PC-9 (cell line): ENCODE results near the gene PLEKHG5. TPM values are rescaled to one million over a fixed set of nuclear protein-coding genes. Genes with fewer than 3 reads are reported as not detected.
A peak's percentile ranks its signal among the peaks of the same experiment; 100 is the strongest.

Experiments used
- BruUV-seq: library from RNA; stranded (reverse); fragments of 400-500 nt; replicated peaks from 2 replicates; lab custom pipeline; 2021; lab: Mats Ljungman, UMichigan
- CTCF ChIA-PET: fragments of 300-600 bp; sonication (Branson Sonifier 250); formaldehyde crosslinking; loops from one replicate; lab custom pipeline; 2022; ENCODE audit warnings: antibody characterized with exemption; lab: Charles Lee
- POLR2A ChIA-PET: fragments of 300-600 bp; sonication (Branson Sonifier 250); formaldehyde crosslinking; loops from one replicate; lab custom pipeline; 2022; ENCODE audit warnings: antibody characterized with exemption; ENCODE audit not compliant: unreplicated experiment; lab: Charles Lee
- DNase-seq, 2 experiments: peaks; one replicate each; pipeline versions ENCODE4 v3.0.0 to v3.0.0-alpha.2; 2015 to 2022; ENCODE audit warnings: mixed read lengths in 1 of 2
- H2AFZ ChIP-seq: fragments of 200-600 bp; sonication (generic); 2 replicates; pipeline ENCODE4 v1.8.1; 2017; ENCODE audit warnings: antibody characterized with exemption
- H3F3A ChIP-seq: fragments of 200-600 bp; sonication (generic); 2 replicates; pipeline ENCODE4 v1.8.1; 2017; ENCODE audit warnings: antibody characterized with exemption, mild to moderate bottlenecking, low read depth; ENCODE audit not compliant: insufficient read depth
- H3K27ac ChIP-seq: fragments of 200-600 bp; sonication (generic); 2 replicates; pipeline ENCODE4 v1.6.1; 2016; ENCODE audit warnings: mixed run types
- H3K27me3 ChIP-seq: fragments of 200-600 bp; sonication (generic); 2 replicates; pipeline ENCODE4 v1.6.1; 2016; ENCODE audit warnings: low read depth, mixed run types; ENCODE audit not compliant: insufficient read depth
- H3K36me3 ChIP-seq: fragments of 200-600 bp; sonication (generic); 2 replicates; pipeline ENCODE4 v1.6.1; 2016; ENCODE audit warnings: low read depth, mixed run types
- H3K4me1 ChIP-seq: fragments of 200-600 bp; sonication (generic); replicated peaks from 2 replicates; pipeline ENCODE4 v1.6.1; 2016; ENCODE audit warnings: mixed run types; ENCODE audit not compliant: insufficient read depth
- H3K4me2 ChIP-seq: fragments of 200-600 bp; sonication (generic); 2 replicates; pipeline ENCODE4 v1.6.1; 2017; ENCODE audit warnings: mixed run types
- H3K4me3 ChIP-seq: fragments of 200-600 bp; sonication (generic); 2 replicates; pipeline ENCODE4 v1.6.1; 2016; ENCODE audit warnings: mixed run types
- H3K79me2 ChIP-seq: fragments of 200-600 bp; sonication (generic); 2 replicates; pipeline ENCODE4 v1.6.1; 2017; ENCODE audit warnings: low read depth, mixed run types
- H3K9me2 ChIP-seq: fragments of 200-600 bp; sonication (generic); 2 replicates; pipeline ENCODE4 v1.8.1; 2017; ENCODE audit warnings: mild to moderate bottlenecking; ENCODE audit not compliant: insufficient read depth
- H3K9me3 ChIP-seq: fragments of 200-600 bp; sonication (generic); 2 replicates; pipeline ENCODE4 v1.8.1; 2016; ENCODE audit warnings: low read depth; ENCODE audit not compliant: insufficient read depth
- H4K20me1 ChIP-seq: fragments of 200-600 bp; sonication (generic); 2 replicates; pipeline ENCODE4 v1.8.1; 2017; ENCODE audit not compliant: insufficient read depth
- EZH2 ChIP-seq: fragments of 200-600 bp; sonication (generic); IDR thresholded peaks from 2 replicates; pipeline ENCODE4 v1.8.0; 2017; ENCODE audit warnings: antibody characterized with exemption, low read depth
- intact Hi-C: fragments of 100-400 bp; cut with micrococcal nuclease; formaldehyde crosslinking; loops from one replicate; pipeline ENCODE4 v1.10.0; 2022; ENCODE audit not compliant: unreplicated experiment
- total RNA-seq: library from RNA; stranded (reverse); gene quantifications from 2 replicates; pipeline ENCODE4 v1.2.3, GENCODE V29; 2021
- TF ChIP-seq, protein P1 (sequence below): fragments of 200-600 bp; sonication (generic); conservative IDR thresholded peaks from 2 replicates; pipeline ENCODE4 v1.6.1; 2017; ENCODE audit warnings: mixed run types, antibody characterized with exemption, mild to moderate bottlenecking, moderate library complexity

The PLEKHG5 gene
- total RNA-seq, 1 experiment from 2014 or later, result 11.3 TPM

DNA sequence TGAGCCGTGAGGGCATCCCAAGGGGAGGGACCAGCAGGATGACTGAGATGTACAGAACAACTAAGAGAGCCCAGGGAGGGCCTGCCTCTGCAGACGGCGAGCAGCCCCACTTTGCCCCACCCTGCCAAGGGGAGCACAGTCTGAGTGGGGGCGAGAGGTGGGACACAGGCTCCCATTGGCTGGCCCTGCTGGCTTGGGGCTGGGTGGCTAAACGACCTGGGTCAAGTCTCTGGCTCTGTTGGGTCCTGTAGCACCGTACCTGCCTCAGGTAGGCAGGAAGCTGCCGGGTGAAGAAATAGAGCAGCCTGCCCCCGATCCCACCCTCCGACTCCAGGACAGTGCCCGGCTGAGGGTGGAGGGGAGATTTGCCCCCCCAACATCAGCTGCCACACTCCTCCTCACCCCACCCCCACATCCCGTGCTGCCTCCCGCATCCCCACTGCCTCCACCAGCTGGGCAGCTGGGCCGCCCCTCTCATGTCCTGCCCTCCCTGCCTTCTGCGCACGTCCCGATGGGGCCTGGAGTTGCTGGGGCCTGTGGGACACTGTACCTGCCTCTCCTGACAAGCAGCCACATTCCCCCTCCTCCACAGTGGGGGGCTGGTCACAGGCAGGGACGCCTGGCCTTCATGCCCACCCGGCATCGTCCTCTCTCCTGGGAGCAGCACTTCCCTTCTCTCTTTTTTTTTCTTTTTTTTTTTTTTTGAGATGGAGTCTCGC, 12.6 kb upstream of the PLEKHG5 start:
- POLR2A ChIA-PET, result no interaction called here
- Histone ChIP-seq H3K79me2 (no peaks in the 10 kb centered on the region), H2AFZ (no peak overlapping the region), H3K27ac (no peak overlapping the region), H3K9me3 (no peaks in the 10 kb centered on the region), H3K9me2 (no peaks in the 10 kb centered on the region), H4K20me1 (no peaks in the 10 kb centered on the region), H3K4me2 (no peak overlapping the region), H3K27me3 (no peaks in the 10 kb centered on the region), H3K36me3 (no peaks in the 10 kb centered on the region), H3F3A (no peaks in the 10 kb centered on the region), H3K4me3 (no peak overlapping the region), H3K4me1 (no peaks in the 10 kb centered on the region)
- intact Hi-C loops, result no loop called here
- no TSS peak for BruUV-seq
- DNase-seq, result no peak
- CTCF ChIA-PET, result interaction anchor here (0.6 to 1.0 kb wide), 2 partner anchors 9 to 25 kb away, joined by 3 read pairs; no protein-coding TSS in a partner anchor
- TF ChIP-seq EZH2, result no peak
- TF ChIP-seq, protein P1, sequence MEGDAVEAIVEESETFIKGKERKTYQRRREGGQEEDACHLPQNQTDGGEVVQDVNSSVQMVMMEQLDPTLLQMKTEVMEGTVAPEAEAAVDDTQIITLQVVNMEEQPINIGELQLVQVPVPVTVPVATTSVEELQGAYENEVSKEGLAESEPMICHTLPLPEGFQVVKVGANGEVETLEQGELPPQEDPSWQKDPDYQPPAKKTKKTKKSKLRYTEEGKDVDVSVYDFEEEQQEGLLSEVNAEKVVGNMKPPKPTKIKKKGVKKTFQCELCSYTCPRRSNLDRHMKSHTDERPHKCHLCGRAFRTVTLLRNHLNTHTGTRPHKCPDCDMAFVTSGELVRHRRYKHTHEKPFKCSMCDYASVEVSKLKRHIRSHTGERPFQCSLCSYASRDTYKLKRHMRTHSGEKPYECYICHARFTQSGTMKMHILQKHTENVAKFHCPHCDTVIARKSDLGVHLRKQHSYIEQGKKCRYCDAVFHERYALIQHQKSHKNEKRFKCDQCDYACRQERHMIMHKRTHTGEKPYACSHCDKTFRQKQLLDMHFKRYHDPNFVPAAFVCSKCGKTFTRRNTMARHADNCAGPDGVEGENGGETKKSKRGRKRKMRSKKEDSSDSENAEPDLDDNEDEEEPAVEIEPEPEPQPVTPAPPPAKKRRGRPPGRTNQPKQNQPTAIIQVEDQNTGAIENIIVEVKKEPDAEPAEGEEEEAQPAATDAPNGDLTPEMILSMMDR, result no peak

DNA sequence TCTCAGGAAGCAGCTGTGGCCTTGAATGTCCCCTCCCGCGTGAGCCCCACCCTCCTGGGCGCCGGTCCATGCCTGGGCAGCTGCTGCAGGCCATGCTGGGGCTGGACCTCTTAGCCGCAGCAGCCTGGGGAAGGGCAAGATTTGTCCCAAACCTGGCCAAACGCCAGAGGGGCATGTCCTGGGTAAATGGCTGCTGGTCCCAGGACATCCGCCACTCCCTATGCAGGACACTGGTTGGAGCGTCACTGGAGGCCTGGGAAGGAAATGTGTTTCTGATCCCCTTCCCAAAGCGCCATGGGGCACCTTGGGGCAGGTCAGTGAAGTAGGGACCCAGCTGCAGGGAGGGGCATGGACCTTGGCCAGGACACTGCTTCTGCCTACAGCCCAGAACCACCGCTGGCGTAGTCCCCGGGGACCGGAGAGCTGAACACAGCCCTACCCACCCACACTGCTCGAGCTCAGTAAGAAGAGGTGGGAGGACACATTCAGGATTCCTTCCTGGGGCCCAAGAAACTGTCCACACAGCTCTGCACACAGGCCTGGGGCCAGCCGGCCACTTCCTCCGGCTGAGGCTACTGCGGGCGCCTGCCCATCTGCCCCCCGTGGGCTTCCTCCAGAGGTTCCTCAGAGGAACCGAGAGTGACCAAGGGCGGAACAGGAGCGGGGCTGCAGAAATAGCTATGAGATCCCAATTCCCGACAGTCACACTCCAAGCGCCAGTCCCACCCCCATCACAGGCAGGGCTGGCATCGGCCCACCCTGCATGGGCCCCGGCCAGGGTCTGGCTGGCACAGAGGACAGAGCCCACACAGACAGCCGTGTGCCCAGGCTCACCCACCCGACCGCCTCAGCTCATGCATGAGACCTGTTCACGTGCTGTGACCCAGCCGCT, 10.8 kb upstream of the PLEKHG5 start:
- intact Hi-C loops, result no loop called here
- no peak for TF ChIP-seq EZH2
- TF ChIP-seq, protein P1, result no peak
- no peaks in the 10 kb centered on the region for H3K36me3 ChIP-seq
- no peaks in the 10 kb centered on the region for H3K27me3 ChIP-seq
- no peak overlapping the region for H2AFZ ChIP-seq
- peaks cover 5% of the 10 kb centered on the region; the same call in 1 of the 2 replicates for H3K4me1 ChIP-seq
- POLR2A ChIA-PET, result interaction anchor here (0.6 to 0.7 kb wide), 2 partner anchors 102 to 110 kb away, joined by 3 to 5 read pairs; no protein-coding TSS in a partner anchor
- H4K20me1 ChIP-seq, result no peaks in the 10 kb centered on the region
- CTCF ChIA-PET, result interaction anchor here (0.6 to 1.8 kb wide), 2 partner anchors 11 to 26 kb away, joined by 3 to 4 read pairs; no protein-coding TSS in a partner anchor
- DNase-seq, result peak in 1 of 2 experiments; percentile 55
- no peak overlapping the region for H3K4me2 ChIP-seq
- no TSS peak for BruUV-seq
- H3K9me3 ChIP-seq, result no peaks in the 10 kb centered on the region
- H3K4me3 ChIP-seq, result no peak overlapping the region
- no peaks in the 10 kb centered on the region for H3K79me2 ChIP-seq
- H3K9me2 ChIP-seq, result no peaks in the 10 kb centered on the region
- H3K27ac ChIP-seq, result no peak overlapping the region
- no peaks in the 10 kb centered on the region for H3F3A ChIP-seq

DNA sequence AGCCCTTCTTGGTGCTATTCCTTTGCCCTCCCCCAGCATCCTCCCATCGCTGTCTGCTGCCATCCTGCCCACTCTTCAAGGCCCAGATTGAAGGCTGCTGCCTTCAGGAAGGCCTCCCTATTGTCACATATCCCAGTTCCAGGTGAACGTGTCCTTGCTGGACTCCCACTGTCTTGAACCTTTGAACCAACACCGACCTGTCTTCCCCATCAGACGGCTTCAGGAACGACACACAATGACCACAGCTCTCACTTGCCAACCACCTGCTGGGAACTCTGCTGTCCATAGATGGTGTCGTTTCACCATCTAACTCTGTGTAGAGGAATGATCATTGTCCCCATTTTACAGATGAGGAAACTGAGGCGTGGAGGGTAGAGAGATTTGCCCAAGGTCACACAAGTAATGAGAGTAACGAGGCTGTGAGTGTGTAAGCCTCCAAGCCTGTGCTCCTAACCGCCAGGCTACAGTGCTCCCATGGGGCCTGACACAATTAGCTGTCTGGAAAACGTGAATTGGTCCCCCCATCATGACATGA, 9.9 kb upstream of the PLEKHG5 start:
- ChIA-PET POLR2A (interaction anchor here (0.6 to 0.7 kb wide), 2 partner anchors 103 to 109 kb away, joined by 3 to 5 read pairs; no protein-coding TSS in a partner anchor), CTCF (interaction anchor here (1.8 kb wide), 1 partner anchor 12 kb away, joined by 4 read pairs; no protein-coding TSS in a partner anchor)
- intact Hi-C loops, result no loop called here
- H4K20me1 ChIP-seq, result no peaks in the 10 kb centered on the region
- TF ChIP-seq, protein P1, result no peak
- TF ChIP-seq EZH2, result no peak
- peaks cover 5% of the 10 kb centered on the region; the same call in 1 of the 2 replicates for H3K4me1 ChIP-seq
- H3K4me2 ChIP-seq, result no peak overlapping the region
- no peaks in the 10 kb centered on the region for H3K36me3 ChIP-seq
- no peak for DNase-seq
- H3K27ac ChIP-seq, result no peak overlapping the region
- no peaks in the 10 kb centered on the region for H3K27me3 ChIP-seq
- H3K4me3 ChIP-seq, result no peak overlapping the region
- H3K9me2 ChIP-seq, result no peaks in the 10 kb centered on the region
- no peaks in the 10 kb centered on the region for H3K9me3 ChIP-seq
- no peaks in the 10 kb centered on the region for H3F3A ChIP-seq
- no TSS peak for BruUV-seq
- H3K79me2 ChIP-seq, result no peaks in the 10 kb centered on the region
- no peak overlapping the region for H2AFZ ChIP-seq
